Astrocyte of the hippocampus (primary cell): ENCODE measurements around the gene RNF152.
"Not testable (repeated sequence)": the region's sequence is repeated elsewhere in the genome, so short reads cannot be mapped to it uniquely, and the experiment has no call there.

ENCODE experiments used
- DNase-seq: peaks from one replicate; pipeline ENCODE4 v3.0.0; 2011; ENCODE audit warnings: low read depth, low spot score

Gene RNF152

DNA sequence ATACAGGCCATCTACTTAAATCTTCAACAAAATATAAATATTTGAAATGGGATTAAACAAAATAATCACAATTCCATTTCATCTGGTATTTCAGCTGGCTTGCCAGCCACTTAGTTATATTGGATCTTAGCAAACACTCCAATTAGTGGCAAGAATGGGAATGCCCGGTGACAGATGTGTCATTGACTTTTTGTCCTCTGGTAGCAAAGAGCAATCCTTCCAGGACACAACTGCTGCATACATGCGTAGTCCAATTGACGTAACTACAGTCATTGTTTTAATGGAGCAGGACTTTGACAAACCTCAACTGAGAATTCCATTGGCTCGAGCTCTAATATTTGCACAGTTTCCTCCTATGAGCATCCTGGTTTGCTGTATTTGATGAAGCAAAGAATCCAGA is 69.9 kb downstream of the RNF152 start:
- DNase-seq = no peak

DNA sequence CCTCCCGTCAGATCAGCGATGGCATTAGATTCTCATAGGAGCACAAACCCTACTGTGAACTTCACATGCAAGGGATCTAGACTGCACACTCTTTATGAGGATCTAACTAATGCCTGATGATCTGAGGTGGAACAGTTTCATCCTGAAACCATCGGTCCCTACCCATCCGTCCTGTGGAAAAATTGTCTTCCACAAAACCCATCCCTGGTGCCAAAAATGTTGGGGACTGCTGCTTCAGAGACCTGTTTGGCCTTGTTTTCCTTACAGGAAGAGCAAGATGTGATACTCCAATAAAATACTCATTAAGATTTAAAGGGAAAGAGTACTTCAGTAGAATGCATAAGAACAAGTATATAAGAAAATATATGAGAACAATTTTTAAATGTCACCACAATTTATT is 71.1 kb downstream of the RNF152 start:
- no peak for DNase-seq

DNA sequence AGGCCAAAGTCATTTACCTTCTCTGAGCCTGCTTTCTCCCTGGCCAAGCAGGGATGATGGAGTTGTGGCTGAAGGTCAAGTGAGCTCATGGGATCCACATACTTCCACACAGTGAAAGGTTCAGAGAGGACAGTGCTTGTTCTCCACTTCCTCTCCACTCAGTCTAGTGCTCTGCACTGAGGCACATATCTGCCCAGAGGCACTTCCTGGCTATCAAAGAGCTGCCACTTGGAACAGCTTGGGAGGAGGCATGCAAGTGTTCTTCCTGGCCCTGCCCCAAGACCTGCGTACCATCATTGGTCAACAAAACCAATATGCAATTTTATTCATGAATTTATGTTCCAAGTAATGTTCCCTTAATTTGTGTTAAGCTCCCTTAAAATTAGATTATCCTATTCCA is 71.9 kb downstream of the RNF152 start:
- DNase-seq = no peak

DNA sequence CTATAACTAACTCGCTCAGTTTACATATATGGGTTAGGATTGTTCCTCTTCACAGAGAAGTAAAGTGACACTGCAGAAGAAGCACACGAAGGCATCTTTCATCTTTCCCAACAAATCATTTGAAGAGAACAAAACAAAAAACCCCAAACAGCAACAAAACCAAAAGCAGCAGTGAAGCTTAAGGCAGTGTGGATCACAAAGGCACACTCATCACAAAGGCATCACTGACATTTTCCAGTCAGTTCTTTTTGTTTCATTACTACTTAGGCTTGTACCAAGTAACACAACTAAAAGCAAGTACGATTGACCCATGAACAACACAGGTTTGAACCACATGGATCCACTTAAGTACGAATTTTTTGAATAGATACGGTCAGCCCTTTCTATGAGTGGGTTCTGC is 75.7 kb downstream of the RNF152 start:
- DNase-seq = peak; percentile 33

DNA sequence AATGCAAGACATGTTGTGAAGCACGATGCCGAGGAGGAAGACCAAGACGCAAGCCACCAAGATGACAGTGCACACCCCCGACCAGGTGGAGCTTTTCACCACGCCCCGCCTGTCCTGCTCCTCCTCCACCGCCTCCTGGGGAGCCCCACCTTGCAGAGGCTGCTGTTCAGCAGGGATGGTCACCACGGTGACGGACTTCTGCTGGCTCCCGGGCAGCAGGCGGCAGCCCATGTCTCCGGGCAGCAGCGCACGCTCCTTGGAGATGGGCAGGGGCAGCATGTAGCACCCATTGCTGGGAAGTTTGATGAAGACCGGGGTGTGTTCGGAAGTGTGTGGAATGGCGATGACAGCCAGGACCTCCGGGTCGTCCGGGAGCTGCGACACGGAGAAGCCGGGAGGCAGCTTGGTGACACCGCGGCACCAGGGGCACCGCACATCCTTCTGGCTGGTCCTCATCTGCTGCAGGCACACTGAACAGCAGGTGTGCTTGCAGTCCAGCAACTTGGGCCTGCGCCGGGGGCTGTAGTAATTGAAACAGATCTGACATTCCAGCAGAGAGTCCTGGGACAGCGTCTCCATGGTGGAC is 76.8 kb downstream of the RNF152 start:
- no peak for DNase-seq

DNA sequence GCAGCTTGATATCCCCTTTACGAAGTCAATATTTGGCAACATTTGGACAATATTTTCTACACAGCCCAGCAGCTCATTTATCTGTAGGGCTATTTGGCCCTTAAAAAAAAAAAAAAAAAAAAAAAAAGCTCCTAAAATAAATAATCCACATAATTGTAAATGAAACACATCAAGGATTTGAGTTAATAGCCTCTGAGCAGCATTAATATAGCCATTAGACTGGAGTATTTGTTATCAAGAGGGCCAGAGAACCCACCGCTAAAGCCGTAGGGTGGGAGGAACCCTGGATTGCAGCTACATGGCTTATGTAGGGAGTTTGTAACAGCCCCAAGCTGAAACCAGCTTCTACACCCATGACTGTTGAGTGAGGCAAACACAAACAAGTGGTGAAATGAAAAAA is 84.5 kb downstream of the RNF152 start:
- DNase-seq = no peak

DNA sequence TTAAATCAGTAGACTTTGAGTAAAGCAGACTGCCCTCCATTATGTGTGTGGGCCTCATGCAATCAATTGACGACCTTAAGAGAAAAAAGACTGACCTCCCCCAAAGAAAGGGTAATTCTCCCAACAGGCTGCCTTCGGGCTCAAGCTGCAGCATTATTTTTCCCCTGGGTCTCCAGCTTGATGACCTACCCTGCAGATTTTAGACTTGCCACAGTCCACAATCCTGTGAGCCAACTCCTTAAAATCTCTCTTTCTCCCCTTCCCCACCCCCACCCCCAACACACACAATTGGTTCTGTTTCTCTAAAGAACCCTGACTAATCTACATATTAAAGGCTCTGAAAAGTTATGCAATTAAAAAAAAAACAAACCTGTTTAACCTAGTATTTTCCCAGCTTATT is 89.4 kb downstream of the RNF152 start:
- DNase-seq = no peak

DNA sequence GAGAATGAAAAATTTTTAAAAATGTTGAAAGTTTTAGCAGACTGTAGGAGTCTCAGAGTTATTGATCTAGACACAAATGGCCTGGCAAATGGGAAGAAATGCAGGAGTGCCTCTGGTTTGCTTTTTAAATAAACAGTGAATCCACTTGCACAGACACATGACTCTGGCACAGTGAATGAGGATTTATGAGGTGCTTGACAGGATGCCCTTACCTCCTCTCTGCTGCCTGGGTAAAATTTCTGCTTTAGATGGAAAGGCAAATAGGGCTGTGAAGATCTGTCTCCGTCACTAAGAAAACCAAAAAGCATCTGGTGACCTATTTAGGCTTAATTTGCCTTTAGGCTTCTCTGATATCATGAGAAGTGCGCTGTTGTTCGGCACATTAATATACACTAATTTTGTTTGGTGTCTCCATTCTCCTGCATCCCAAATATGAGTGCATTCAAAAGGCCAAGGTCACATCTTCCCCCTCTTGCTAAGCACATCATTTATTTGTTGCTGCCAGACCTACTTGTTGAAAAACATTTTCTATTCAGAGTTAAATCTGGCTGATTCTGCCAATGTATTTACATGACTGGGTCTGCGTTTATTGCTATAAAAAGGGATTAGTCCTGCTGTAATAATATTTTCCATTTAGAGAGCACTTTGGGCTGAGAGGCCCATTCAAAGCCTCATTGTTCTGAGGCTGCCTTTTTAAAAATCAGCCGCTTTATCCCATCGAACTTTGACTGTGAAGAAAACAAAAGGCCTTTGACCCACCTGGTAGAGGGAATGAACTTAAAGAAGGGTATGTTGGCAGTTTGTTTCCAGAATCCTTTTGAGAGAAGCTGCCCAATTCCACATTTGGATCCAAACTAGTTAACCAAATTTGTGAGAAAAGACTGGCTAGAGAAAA is 94.9 kb downstream of the RNF152 start:
- DNase-seq = no peak

DNA sequence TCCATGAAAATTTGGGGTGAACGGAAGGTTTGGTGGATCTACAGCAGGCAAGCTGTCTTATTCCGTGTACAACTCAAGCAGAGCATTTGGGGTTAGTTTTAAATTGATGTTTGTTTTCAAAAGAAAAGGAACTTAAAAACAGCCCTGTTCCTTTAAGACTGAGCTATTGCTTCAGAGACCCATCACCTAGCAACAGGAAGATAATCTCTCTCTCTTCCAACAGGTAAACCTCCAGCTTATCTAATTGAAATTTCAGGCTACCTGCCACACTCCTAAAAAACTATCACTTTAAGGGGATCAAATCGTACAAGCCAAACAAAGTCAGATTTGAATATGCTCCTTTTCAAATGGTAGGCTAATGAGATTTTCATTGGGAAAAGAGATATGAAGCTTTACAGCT is 101.8 kb downstream of the RNF152 start:
- DNase-seq = no peak

DNA sequence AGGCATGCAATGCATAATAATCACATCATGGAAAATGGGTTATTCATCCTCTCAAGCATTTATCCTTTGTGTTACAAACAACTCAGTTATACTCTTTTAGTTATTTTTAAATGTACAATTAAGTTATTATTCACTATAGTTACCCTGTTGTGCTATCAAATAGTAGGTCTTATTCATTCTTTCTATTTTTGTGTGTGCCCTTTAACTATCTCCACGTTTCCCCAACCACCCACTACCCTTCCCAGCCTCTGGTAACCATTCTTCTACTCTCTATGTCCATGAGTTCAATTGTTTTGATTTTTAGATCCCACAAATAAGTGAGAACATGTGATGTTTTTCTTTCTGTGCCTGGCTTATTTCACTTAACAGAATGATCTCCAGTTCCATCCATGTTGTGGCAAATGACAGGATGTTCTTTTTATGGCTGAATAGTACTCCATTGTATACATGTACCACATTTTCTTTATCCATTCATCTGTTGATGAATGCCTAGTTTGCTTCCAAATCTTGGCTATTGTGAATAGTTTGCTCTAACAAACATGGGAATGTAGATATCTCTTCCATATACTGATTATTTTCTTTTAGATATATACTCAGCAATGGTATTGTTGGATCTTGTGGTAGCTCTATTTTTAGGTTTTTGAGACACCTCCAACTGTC is 105.7 kb downstream of the RNF152 start:
- DNase-seq = not testable (repeated sequence)

DNA sequence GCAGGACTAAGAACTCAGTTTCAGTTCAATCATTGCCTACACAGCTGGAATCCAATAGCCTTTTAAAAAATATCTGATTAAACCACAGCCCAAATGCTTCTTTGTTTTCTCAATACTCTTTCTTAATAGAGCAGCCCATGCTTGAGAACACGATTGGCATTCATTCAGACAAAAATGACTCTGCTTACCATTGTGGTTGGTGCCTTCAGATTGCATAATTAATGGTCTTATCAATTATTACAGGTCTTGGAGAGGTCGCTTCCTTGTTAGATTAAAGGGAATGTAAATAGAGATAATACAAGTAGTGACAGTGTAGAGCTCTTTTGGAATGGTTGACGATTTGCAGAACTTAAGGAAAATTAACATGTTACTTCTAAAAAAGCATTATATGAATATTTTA is 107.2 kb downstream of the RNF152 start:
- no peak for DNase-seq

DNA sequence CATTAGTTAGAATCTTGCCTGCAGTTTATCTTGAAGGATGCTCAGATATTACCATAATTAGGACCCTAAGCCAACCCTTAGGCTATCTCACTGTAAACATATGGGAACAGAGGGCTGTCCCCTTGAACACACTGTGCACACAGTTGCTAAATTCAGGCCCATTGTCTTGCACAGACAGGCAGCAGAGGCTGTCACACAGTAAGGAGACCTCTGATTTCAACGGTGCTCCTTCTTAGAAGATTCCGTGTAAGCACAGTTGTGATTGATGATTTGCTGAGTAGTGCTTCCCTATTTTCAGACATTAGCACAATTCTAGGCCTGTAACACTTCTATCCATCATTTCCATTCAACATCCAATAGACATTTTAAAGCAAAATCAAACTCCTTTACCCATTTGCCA is 108.0 kb downstream of the RNF152 start:
- no peak for DNase-seq

DNA sequence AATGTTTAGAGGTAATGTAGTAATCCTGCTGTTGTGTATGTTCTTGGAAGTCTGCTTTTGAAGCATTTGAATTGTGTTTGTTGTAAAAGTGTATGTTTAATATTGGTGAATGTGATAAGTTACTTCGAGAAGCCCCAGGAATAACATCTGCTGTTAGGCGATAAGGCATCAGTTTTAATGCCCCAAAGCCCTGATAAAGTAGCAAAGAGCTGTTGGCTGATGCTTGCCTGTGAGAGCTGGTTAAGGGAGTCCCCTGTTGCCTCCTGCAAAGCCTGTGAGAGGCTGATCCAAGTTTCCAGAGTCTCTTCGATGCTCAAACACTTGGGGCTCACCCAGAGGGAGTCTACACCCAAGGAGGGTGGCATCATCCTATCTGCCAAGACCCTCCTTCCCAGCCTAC is 110.3 kb downstream of the RNF152 start:
- no peak for DNase-seq

DNA sequence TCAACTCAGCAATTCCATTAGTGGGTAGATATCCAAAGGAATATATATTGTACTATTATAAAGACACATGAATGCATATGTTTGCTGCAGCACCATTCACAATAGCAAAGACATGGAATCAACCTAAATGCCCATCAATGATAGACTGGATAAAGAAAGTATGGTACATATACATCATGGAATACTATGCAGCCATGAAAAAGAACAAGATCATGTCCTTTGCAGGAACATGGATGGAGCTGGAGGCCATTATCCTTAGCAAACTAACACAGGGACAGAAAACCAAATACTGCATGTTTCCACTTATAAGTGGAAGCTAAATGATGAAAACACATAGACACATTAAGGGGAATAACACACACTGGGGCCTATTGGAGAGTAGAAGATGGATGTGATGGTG is 116.6 kb downstream of the RNF152 start:
- DNase-seq = not testable (repeated sequence)

DNA sequence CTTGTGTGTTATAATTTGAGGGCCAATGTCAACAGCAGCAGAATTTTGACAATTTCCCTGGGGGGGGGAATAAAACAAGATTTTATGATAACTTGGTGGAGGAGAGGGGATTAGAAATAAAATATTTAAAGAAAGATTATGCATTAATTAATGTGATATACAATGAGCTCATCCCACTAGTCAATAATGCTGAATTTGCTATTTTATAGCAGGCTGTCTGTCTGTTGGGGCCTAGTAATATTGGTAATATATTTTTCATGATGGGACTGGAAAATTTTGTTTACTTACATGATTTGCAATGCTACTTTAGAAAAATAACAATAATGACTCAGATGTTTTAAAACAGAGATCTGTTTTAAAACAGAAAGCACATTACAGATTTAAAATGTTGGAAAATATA is 118.0 kb downstream of the RNF152 start:
- DNase-seq = no peak

DNA sequence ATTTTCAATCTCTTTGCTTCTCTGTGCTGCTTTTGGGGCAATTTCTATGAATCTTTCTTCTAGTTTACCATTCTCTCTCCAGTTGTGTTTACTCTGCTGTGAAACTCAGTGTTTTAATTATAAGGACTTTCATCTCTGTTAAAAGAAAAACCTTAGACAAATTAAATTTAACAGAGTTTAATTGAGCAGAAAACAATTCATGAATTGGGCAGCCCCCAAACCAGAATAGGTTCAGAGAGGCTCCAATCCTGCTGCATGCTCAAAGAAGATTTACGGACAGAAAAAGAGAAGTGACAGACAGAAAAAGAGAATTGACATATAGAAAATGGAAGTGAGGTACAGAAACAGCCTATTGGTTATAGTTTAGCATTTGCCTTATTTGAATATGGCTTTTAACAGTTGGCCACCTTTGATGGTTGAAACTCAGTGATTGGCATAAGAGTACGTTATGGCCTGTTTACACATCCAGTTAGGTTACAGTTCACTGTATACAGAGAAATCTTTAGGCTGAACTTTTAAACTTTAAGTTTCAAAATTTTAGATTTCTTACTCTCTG is 120.4 kb downstream of the RNF152 start:
- DNase-seq = no peak

DNA sequence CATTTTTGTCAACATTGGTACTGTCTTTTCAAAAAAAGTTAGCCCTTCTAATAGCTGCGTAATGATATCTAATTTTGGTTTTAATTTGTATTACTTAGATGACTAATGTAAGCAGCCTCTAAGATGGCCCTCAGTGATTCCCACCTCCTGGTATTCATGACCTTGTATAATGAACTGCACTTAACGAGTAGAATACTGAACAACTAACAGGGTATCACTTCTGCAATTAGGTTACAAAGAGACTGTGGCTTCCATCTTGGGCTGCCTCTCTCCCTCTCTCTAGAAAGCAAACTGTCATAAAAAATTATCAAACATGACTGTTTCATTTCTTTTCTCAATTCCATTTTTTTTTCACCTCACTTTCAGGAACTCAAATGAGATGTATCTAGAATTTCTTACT is 120.9 kb downstream of the RNF152 start:
- DNase-seq = no peak

DNA sequence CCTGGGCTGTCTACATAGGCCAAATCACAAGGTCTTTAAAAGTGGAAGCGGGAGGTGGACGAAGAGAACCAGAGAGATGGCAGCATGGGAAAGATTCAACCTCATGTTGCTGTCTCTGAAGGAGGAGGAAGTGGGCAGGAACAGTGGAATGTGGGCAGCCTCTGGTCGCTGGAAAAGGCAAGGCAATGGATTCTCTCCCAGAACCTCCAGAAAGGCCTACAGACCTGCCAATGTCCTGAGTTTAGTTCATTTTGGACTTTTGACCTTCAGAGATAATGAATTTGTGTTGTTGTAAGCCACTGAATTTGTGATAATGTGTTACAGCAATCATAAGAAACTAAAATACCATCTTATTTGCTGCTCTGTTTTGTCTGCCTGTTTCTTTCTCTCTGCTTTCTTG is 122.5 kb downstream of the RNF152 start:
- DNase-seq = no peak

DNA sequence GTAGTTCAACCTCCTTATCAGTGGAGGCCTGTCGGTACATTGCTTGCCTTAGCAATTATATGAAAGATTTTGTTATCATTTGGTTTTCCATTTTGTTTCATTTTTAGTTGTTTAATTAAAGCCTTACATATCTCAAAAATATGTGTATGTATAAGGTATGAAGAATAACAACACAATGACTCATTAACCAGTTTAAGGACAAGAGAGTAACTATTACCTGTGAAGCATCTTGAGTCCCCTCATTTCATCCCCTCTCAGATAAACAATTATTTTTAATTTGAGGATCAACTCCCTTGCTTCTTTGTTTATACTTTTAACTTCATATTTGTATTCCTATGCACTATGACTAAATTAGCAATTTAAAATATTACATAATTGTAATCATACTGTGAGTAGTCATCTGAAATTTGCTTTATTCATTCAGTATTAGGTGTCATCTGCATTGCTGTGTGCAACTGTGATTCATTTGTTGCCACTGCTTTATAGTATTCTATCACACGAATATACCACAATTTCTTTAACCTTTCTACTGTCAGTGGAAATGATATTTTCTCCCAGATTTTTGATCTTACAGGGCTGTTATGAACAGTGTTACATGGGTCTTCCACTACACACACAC is 126.4 kb downstream of the RNF152 start:
- DNase-seq = no peak

DNA sequence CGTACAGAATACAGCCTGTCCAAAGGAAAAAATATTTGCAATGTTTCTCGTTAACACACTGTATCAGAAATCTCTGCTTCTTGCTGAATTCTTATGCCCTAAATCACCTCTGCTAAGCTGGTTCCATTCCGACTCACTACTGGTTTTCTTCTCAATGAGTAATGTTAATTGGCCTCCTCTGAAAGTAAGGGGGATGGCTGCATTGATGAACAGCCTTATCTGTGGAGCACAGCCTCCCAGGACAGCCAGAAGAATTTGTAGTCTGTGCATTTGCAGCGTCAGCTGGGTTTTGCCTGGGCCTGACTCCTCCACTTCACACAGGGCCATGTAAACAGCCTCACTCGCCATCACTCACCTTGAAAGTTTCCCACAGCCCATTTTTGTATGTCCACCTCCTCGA is 127.7 kb downstream of the RNF152 start:
- peak; percentile 74 for DNase-seq

DNA sequence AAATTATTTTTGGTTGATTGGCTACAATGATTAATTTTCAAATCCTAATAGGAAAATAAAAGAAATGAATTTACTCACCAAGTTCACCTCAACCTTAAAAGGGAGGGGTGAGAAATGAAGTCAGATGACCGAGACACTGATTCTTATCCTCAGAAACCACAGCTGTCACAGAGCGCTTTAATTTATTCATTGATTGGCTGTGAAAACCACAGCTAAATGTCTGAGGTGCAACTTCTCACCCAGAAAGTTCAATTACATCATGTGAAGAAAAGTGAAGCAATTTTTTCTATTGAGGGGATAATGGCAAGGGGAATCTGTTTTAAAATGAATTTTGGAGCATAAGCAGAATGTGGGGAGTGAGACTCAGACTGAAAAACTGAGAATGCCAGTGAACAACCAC is 128.4 kb downstream of the RNF152 start:
- peak; percentile 68 for DNase-seq

DNA sequence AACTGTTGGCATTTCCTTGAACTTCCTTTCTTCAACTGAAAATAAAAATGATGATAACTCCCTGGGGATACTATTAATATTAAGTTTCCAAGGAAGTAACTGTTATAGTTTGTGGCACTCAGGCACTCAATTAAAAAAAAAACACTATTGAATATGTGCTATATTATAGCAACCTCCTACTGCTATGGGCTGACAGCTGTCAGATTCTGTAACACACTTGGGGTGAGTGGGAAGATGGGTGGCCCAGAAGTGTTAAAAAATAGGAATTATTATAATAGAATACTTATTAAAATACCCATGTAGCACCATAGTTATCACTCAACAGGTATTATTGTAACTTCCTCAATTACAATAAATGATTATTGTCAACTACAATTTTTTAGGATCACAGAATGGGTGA is 130.9 kb downstream of the RNF152 start:
- no peak for DNase-seq
